HEK293 (cell line): ENCODE data around the gene GALNT10.

Source experiments
- CTCF ChIA-PET: fragments of 350-600 bp; formaldehyde crosslinking; extraction: SDS; loops from one replicate; lab custom pipeline; 2021; ENCODE audit warnings: antibody characterized with exemption; lab: Yijun Ruan, JAX
- POLR2A ChIA-PET: fragments of 300-600 bp; formaldehyde crosslinking; extraction: SDS; loops from one replicate; lab custom pipeline; 2020; ENCODE audit warnings: antibody characterized with exemption, inconsistent platforms; lab: Yijun Ruan, JAX
- H3K27ac ChIP-seq: fragments of 200-500 bp; sonication (Bioruptor generic); 2 replicates; pipeline ENCODE4 v1.5.1; 2014; ENCODE audit warnings: low read depth, low read length, control low read depth, inconsistent platforms; ENCODE audit errors: extremely low read depth
- H3K36me3 ChIP-seq, 2 experiments: fragments of 200-500 bp in 1 of 2; sonication (Bioruptor generic) in 1 of 2; 1 replicate in 1 of 2; 2 replicates in 1 of 2; pipeline ENCODE4 v1.5.1; 2014 to 2017; ENCODE audit warnings: inconsistent platforms in 2 of 2, low read length in 2 of 2; ENCODE audit not compliant: control insufficient read depth in 2 of 2, insufficient read depth in 1 of 2
- H3K4me1 ChIP-seq: fragments of 200-500 bp; sonication (Bioruptor generic); 2 replicates; pipeline ENCODE4 v1.5.1; 2014; ENCODE audit warnings: mild to moderate bottlenecking, low read length, inconsistent platforms; ENCODE audit not compliant: control insufficient read depth, insufficient read depth
- H3K4me3 ChIP-seq: 2 replicates; pipeline ENCODE4 v1.5.1; 2011; ENCODE audit warnings: low read depth, mild to moderate bottlenecking, control low read depth, low read length, moderate library complexity
- H3K9me3 ChIP-seq: fragments of 200-500 bp; sonication (Bioruptor generic); 2 replicates; pipeline ENCODE4 v1.5.1; 2014; ENCODE audit warnings: low read depth, low read length, inconsistent platforms; ENCODE audit not compliant: control insufficient read depth, insufficient read depth
- BCL6B ChIP-seq: fragments of 450-650 bp; formaldehyde crosslinking; IDR thresholded peaks from 2 replicates; pipeline ENCODE4 v1.5.1; 2017; ENCODE audit warnings: missing biosample characterization, missing genetic modification characterization
- EGR2 ChIP-seq: fragments of 450-650 bp; formaldehyde crosslinking; IDR thresholded peaks from 2 replicates; pipeline ENCODE4 v1.5.1; 2016; ENCODE audit warnings: low read depth, missing biosample characterization, missing genetic modification characterization
- MEIS1 ChIP-seq: sonication (generic); formaldehyde crosslinking; IDR thresholded peaks from 2 replicates; pipeline ENCODE4 v1.8.1; 2022; ENCODE audit warnings: missing genetic modification reagents, mild to moderate bottlenecking, borderline replicate concordance
- MZF1 ChIP-seq: fragments of 450-650 bp; formaldehyde crosslinking; IDR thresholded peaks from 2 replicates; pipeline ENCODE4 v1.5.1; 2017; ENCODE audit warnings: missing biosample characterization, missing genetic modification characterization, borderline replicate concordance
- SETDB1 ChIP-seq: IDR thresholded peaks from one replicate; pipeline ENCODE4 v1.6.1; 2017; ENCODE audit warnings: mild to moderate bottlenecking, low read length, moderate library complexity, mixed read lengths; ENCODE audit not compliant: insufficient read length
- ZNF121 ChIP-seq: fragments of 450-650 bp; formaldehyde crosslinking; IDR thresholded peaks from 2 replicates; pipeline ENCODE4 v1.5.1; 2016; ENCODE audit warnings: missing biosample characterization, missing genetic modification characterization
- ZNF148 ChIP-seq: fragments of 450-650 bp; formaldehyde crosslinking; IDR thresholded peaks from 2 replicates; pipeline ENCODE4 v1.5.0; 2017; ENCODE audit warnings: missing biosample characterization, missing genetic modification characterization, borderline replicate concordance
- ZNF202 ChIP-seq: fragments of 450-650 bp; formaldehyde crosslinking; IDR thresholded peaks from 2 replicates; pipeline ENCODE4 v1.5.1; 2016; ENCODE audit warnings: missing biosample characterization, missing genetic modification characterization, borderline replicate concordance
- ZNF248 ChIP-seq: fragments of 450-650 bp; formaldehyde crosslinking; IDR thresholded peaks from 2 replicates; pipeline ENCODE4 v1.5.1; 2017; ENCODE audit warnings: missing biosample characterization, missing genetic modification characterization
- ZNF311 ChIP-seq: fragments of 450-650 bp; formaldehyde crosslinking; IDR thresholded peaks from 2 replicates; pipeline ENCODE4 v1.5.1; 2017; ENCODE audit warnings: missing biosample characterization, missing genetic modification characterization, borderline replicate concordance
- ZNF335 ChIP-seq: fragments of 450-650 bp; formaldehyde crosslinking; conservative IDR thresholded peaks from 2 replicates; pipeline ENCODE4 v1.5.1; 2016; ENCODE audit warnings: missing biosample characterization, missing genetic modification characterization
- ZNF473 ChIP-seq: fragments of 450-650 bp; formaldehyde crosslinking; IDR thresholded peaks from 2 replicates; pipeline ENCODE4 v1.5.1; 2017; ENCODE audit warnings: missing biosample characterization, missing genetic modification characterization
- ZNF518A ChIP-seq: fragments of 450-650 bp; formaldehyde crosslinking; conservative IDR thresholded peaks from 2 replicates; pipeline ENCODE4 v1.5.1; 2016; ENCODE audit warnings: low read depth, missing biosample characterization, missing genetic modification characterization
- ZNF555 ChIP-seq: fragments of 450-650 bp; formaldehyde crosslinking; conservative IDR thresholded peaks from 2 replicates; pipeline ENCODE4 v1.5.1; 2017; ENCODE audit warnings: missing biosample characterization, mild to moderate bottlenecking, missing genetic modification characterization, inconsistent platforms
- ZNF600 ChIP-seq: fragments of 450-650 bp; formaldehyde crosslinking; IDR thresholded peaks from 2 replicates; pipeline ENCODE4 v1.5.1; 2016; ENCODE audit warnings: missing biosample characterization, missing genetic modification characterization
- ZNF610 ChIP-seq: fragments of 450-650 bp; formaldehyde crosslinking; IDR thresholded peaks from 2 replicates; pipeline ENCODE4 v1.5.1; 2016; ENCODE audit warnings: missing biosample characterization, missing genetic modification characterization, borderline replicate concordance
- ZNF707 ChIP-seq: fragments of 450-650 bp; formaldehyde crosslinking; IDR thresholded peaks from 2 replicates; pipeline ENCODE4 v1.5.1; 2016; ENCODE audit warnings: missing biosample characterization, missing genetic modification characterization
- ZNF837 ChIP-seq: fragments of 450-650 bp; formaldehyde crosslinking; IDR thresholded peaks from 2 replicates; pipeline ENCODE4 v1.5.1; 2016; ENCODE audit warnings: missing biosample characterization, missing genetic modification characterization

Gene GALNT10

GRCh38 chr5:154371687-154372086, 181.2 kb downstream of the GALNT10 start:
- POLR2A ChIA-PET = no interaction called here
- Histone ChIP-seq H3K27ac (no peak overlapping the region), H3K36me3 (no peaks in the 10 kb centered on the region), H3K9me3 (no peaks in the 10 kb centered on the region), H3K4me1 (no peaks in the 10 kb centered on the region), H3K4me3 (no peak overlapping the region)
- TF ChIP-seq BCL6B (tag by site-specific recombination) (no peak), ZNF121 (tag by site-specific recombination) (no peak), ZNF555 (tag by site-specific recombination) (no peak), ZNF600 (tag by site-specific recombination) (no peak), ZNF248 (tag by site-specific recombination) (no peak), EGR2 (tag by site-specific recombination) (no peak), ZNF473 (tag by site-specific recombination) (no peak), ZNF148 (tag by site-specific recombination) (no peak), ZNF311 (tag by site-specific recombination) (no peak), MEIS1 (CRISPR knock-in tag) (no peak), ZNF518A (tag by site-specific recombination) (no peak), ZNF837 (tag by site-specific recombination) (no peak), ZNF707 (tag by site-specific recombination) (no peak), SETDB1 (no peak), ZNF202 (no peak)
- CTCF ChIA-PET = interaction anchor here (0.6 to 2.1 kb wide), 2 partner anchors 19 to 34 kb away, joined by 3 to 6 read pairs; no protein-coding TSS in a partner anchor

- Histone ChIP-seq H3K36me3 (no peaks in the 10 kb centered on the region), H3K4me1 (no peaks in the 10 kb centered on the region), H3K27ac (no peak overlapping the region), H3K9me3 (no peaks in the 10 kb centered on the region), H3K4me3 (no peak overlapping the region)
- TF ChIP-seq ZNF335 (tag by site-specific recombination) = 0 out of 2 replicates have a peak, but pooled peaks have one; percentile 3
- no peak for TF ChIP-seq ZNF610 (tag by site-specific recombination)
- no peak for TF ChIP-seq MZF1 (tag by site-specific recombination)
- ChIA-PET CTCF (interaction anchor here (2.1 kb wide), 1 partner anchor 33 kb away, joined by 6 read pairs; no protein-coding TSS in a partner anchor), POLR2A (no interaction called here)
These were observed 182.1 kb downstream of the GALNT10 start for GRCh38 chr5:154372661-154373060.
